Mesothelial cell of epicardium (in vitro differentiated cells): ENCODE results near the gene SETD5. TPM values are rescaled to one million over a fixed set of nuclear protein-coding genes. Genes with fewer than 3 reads are reported as not detected.
A peak's percentile ranks its signal among the peaks of the same experiment; 100 is the strongest.

Source experiments
- DNase-seq, 2 experiments: peaks; one replicate each; pipeline ENCODE4 v3.0.0; 2021; ENCODE audit warnings: low spot score in 2 of 2; ENCODE audit not compliant: unreplicated experiment in 2 of 2
- H3K27ac Mint-ChIP-seq: 2 replicates; pipeline ENCODE4 v1.8.0; 2021; ENCODE audit warnings: mixed read lengths
- H3K27me3 Mint-ChIP-seq: 2 replicates; pipeline ENCODE4 v1.8.0; 2021; ENCODE audit warnings: low read depth, mixed read lengths
- H3K36me3 Mint-ChIP-seq: 2 replicates; pipeline ENCODE4 v1.8.0; 2021; ENCODE audit warnings: mixed read lengths
- H3K4me1 Mint-ChIP-seq: 2 replicates; pipeline ENCODE4 v1.8.0; 2021; ENCODE audit warnings: mixed read lengths
- H3K4me3 Mint-ChIP-seq: 2 replicates; pipeline ENCODE4 v1.8.0; 2021; ENCODE audit warnings: mild to moderate bottlenecking, moderate library complexity, mixed read lengths
- H3K9me3 Mint-ChIP-seq: 2 replicates; pipeline ENCODE4 v1.8.0; 2021; ENCODE audit warnings: mixed read lengths
- total RNA-seq: library from RNA; stranded (reverse); gene quantifications from 3 replicates; pipeline ENCODE4 v1.2.1, GENCODE V29; 2021
- TF ChIP-seq, protein P1 (sequence below): fragments of 200-600 bp; sonication (generic); IDR thresholded peaks from one replicate; pipeline ENCODE4 v1.5.0; 2021; ENCODE audit warnings: antibody characterized with exemption; ENCODE audit not compliant: unreplicated experiment

SETD5 gene
- total RNA-seq, 1 donor from 2014 or later: 254 TPM

DNA sequence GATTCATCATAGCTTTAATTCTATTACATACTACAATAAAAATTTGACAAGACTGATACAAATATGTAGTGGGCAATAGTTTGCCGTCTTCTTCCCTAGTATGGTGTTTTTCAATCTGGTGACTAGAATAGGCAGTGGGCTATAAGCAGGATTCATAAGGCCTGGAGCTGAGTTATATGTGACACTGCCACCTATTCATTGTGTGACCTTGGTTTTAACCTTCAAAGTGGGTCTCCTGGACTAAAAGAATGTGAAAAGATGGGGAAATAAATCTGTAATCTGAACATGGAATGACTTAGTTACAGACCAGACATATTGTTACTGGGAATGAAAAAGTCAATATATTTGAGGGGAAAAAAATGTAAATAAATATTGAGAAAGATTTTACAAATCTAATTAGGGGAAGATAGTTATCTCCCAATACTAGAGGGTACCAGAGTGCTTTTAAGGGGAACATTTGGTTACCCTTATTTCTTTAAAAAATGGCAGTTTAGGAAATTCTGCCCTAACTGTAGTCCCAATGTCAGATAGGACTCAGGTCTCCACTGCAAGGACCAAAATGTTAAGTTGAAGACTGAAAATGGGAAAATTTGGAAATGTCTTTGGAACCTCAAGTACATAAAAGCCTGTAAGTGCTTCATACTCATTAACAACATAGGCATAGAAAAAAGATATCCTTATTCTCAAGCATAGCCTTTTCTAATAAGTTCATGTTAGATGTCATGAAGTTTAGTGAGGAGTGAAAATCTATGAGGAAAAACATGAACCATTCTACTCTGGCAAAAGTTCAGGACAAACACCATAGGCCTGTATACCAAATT lies 10.7 kb upstream of the SETD5 start:
- Mint-ChIP-seq H3K4me3 (no peak overlapping the region), H3K9me3 (no peaks in the 10 kb centered on the region), H3K4me1 (no peaks in the 10 kb centered on the region), H3K36me3 (peaks cover 45% of the 10 kb centered on the region), H3K27me3 (no peaks in the 10 kb centered on the region), H3K27ac (peak overlapping the region; percentile 58)
- TF ChIP-seq, protein P1, sequence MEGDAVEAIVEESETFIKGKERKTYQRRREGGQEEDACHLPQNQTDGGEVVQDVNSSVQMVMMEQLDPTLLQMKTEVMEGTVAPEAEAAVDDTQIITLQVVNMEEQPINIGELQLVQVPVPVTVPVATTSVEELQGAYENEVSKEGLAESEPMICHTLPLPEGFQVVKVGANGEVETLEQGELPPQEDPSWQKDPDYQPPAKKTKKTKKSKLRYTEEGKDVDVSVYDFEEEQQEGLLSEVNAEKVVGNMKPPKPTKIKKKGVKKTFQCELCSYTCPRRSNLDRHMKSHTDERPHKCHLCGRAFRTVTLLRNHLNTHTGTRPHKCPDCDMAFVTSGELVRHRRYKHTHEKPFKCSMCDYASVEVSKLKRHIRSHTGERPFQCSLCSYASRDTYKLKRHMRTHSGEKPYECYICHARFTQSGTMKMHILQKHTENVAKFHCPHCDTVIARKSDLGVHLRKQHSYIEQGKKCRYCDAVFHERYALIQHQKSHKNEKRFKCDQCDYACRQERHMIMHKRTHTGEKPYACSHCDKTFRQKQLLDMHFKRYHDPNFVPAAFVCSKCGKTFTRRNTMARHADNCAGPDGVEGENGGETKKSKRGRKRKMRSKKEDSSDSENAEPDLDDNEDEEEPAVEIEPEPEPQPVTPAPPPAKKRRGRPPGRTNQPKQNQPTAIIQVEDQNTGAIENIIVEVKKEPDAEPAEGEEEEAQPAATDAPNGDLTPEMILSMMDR: no peak
- DNase-seq: no peak

DNA sequence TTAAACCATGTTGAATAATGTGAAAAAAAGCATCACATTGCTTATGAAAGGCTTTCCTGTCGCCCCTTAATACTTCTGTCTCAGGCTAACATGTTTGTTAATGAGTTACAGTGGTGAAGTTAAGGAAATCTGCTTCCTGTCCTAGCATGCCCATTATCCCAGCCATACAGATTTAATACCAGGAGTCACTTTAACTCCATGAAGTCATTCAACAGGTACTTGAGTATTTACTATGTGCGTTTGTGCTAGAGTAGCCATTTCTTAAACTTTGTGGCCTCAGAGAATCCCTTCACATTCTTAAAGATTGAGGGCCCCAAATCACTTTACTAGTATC lies 10.1 kb upstream of the SETD5 start:
- Mint-ChIP-seq H3K36me3 (peaks cover 46% of the 10 kb centered on the region), H3K4me1 (no peaks in the 10 kb centered on the region), H3K27ac (peak overlapping the region; percentile 43), H3K9me3 (no peaks in the 10 kb centered on the region), H3K4me3 (no peak overlapping the region), H3K27me3 (no peaks in the 10 kb centered on the region)
- TF ChIP-seq, protein P1: no peak
- DNase-seq: no peak

DNA sequence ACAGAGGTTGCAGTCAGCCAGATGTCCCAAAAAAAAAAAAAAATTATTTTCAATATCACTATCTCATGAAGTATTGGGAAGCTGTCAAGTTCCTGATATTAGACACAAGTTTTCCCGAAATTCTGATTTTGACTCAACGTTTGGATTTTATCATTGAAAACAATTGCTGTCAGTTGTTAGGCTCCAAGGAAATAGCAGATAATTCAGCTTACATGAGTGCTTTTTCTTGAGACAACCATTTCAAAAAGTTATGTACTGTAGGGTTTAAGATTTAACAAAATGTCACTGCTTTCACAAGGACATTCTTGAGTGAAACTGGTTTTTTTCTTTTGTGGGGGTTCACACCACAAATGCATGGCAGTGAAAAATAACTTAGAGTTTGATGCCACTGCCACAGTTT lies 9.3 kb upstream of the SETD5 start:
- Mint-ChIP-seq H3K9me3 (no peaks in the 10 kb centered on the region), H3K36me3 (peaks cover 40% of the 10 kb centered on the region), H3K4me3 (no peak overlapping the region), H3K27ac (no peak overlapping the region), H3K4me1 (peaks cover 1% of the 10 kb centered on the region), H3K27me3 (no peaks in the 10 kb centered on the region)
- DNase-seq: no peak
- TF ChIP-seq, protein P1: no peak

DNA sequence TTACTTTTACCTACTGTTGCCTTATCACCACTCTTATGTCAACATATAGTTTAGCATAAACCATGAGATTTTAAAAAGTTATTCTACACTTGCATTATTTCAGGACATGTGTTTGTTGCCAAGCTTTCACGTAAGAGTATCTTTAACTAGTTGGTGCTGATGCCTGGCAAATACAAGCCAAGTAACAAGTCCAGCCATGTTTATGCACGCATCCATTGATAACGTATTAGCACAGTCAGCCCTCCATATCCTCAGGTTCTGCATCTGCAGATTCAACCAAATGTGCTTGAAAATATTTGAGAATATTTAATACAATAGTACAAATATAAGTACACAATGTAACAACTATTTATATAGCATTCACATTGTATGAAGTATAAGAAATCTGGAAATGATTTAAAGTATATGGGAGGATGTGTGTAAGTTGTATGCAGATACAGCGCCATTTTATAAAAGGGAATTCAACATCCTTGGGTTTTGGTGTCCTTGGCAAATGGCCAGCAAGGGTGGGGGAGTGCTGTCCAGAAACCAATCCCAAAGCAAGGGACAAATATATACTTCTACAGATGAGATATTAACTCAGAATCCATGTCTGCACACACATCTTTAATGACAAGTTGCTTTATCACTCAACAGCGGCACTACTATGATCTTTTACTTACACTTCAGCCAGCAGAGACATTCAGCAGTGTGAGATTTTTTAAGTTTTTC lies 8.7 kb upstream of the SETD5 start:
- TF ChIP-seq, protein P1: no peak
- no peak for DNase-seq
- Mint-ChIP-seq H3K27ac (peak overlapping the region; percentile 5), H3K4me3 (no peak overlapping the region), H3K4me1 (peaks cover 3% of the 10 kb centered on the region), H3K9me3 (no peaks in the 10 kb centered on the region), H3K36me3 (peaks cover 40% of the 10 kb centered on the region), H3K27me3 (no peaks in the 10 kb centered on the region)

DNA sequence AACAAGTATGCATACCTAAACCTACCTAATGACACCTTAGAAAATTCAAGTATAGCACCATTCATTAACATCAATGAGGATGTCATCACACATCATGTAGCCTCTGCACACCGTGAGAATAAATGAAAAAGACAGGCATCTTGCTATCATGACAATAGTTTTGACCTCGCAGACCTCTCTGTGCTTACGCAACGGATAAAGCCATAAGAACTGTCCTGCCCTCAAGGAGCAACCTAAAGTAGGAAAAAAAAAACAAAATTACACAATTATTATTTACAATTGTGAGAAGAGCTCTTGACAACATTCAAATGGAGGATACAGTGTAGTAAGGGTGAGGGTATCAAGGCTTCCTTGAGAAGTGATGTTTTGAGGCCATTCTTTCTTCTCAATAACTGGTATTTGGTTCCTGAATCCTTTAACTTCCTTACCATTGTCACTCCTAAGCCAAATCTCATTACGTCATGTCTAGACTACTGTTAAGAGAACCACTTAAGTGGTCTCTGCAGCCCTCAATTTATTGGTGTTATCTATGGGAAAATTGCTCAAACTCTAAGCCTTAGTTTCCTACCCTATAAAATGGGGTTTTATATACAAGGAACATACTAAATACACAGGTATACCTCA lies 7.0 kb upstream of the SETD5 start:
- TF ChIP-seq, protein P1: no peak
- H3K9me3 Mint-ChIP-seq: no peaks in the 10 kb centered on the region
- H3K4me3 Mint-ChIP-seq: no peak overlapping the region
- H3K27ac Mint-ChIP-seq: no peak overlapping the region
- no peak for DNase-seq
- no peaks in the 10 kb centered on the region for H3K27me3 Mint-ChIP-seq
- peaks cover 16% of the 10 kb centered on the region for H3K4me1 Mint-ChIP-seq
- peaks cover 33% of the 10 kb centered on the region for H3K36me3 Mint-ChIP-seq
